Panc1 (cell line): ENCODE measurements around the gene KAZN.

ENCODE experiments used
- CTCF ChIP-seq: fragments of 450-650 bp; IDR thresholded peaks from 2 replicates; pipeline ENCODE4 v1.5.1; 2017; ENCODE audit warnings: mild to moderate bottlenecking
- TCF7L2 ChIP-seq: IDR thresholded peaks from 2 replicates; pipeline ENCODE4 v1.6.1; 2011; ENCODE audit warnings: mild to moderate bottlenecking, low read depth, low read length, inconsistent platforms

DNA sequence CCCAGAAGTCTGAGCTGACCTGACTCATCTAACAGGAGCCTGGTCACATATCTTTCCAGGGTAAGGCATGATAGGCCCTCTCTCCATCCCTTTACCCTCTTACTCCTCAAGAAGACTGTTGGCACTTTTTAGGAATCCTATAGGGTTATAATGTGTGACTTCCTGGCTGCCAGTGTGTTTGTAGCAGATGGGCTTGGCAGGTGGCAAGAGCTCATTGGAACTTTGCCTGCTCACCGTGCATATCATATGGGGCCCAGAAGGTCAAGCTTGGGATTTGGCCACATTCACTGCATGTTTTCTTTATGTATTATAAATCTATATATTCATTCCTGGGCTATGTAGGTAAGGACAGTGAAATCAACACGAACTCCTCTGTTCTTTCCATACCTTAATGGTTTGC is 5.2 kb downstream of the KAZN start:
- TF ChIP-seq CTCF = no peak
- no peak for TF ChIP-seq TCF7L2
